PC-9 (cell line): ENCODE results near the gene CACNA1D.

ENCODE experiments used
- CTCF ChIP-seq: fragments of 200-600 bp; sonication (generic); conservative IDR thresholded peaks from 2 replicates; pipeline ENCODE4 v1.6.1; 2017; ENCODE audit warnings: mixed run types, antibody characterized with exemption, mild to moderate bottlenecking, moderate library complexity
- EZH2 ChIP-seq: fragments of 200-600 bp; sonication (generic); IDR thresholded peaks from 2 replicates; pipeline ENCODE4 v1.8.0; 2017; ENCODE audit warnings: antibody characterized with exemption, low read depth

GRCh38 chr3:53566461-53567145 lies 72.2 kb downstream of the CACNA1D start:
- TF ChIP-seq CTCF (no peak), EZH2 (no peak)
